Measurements from ENCODE around the gene GSS. TPM values are rescaled to one million over a fixed set of nuclear protein-coding genes. Genes with fewer than 3 reads are reported as not detected.

Gene GSS
- total and polyA plus RNA-seq, 2 donors (not counting 1 experiment from before 2014, with no cell fraction given) = 55.3 to 71.3 TPM

DNA sequence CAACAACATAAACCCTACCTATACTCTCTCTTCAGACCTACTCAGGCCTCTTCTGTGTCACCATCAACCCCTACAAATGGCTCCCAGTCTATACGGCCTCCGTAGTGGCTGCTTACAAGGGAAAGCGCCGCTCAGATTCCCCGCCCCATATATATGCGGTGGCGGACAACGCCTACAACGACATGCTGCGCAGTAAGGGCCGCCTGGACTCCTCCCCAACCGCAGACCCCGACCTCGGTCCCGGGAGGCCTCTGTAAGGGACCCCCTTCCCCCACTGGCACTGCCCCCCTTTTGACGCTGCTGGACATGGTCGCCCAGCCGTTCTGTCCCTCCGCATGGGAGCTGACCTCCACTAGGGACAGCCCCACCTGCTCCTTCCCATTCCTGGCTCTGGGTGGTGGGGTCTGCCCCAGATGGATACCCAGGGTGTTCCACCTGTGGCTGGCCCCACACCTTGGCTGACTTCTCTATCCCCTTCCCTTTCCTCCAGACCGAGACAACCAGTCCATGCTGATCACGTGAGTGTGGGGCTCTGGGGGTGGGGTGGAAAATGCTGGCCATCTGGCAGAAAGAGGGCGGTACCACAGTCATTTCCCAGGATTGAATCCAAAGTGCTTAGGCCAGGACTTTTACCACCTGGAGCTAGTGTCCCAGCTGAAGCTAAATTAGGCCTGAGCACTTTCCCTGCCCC lies 25.1 kb upstream of the GSS start:
- no peaks in the 10 kb centered on the region for H3K36me3 ChIP-seq (ENCODE audit: control insufficient read depth, insufficient read depth, low read length)
- no peaks in the 10 kb centered on the region for H3K79me2 ChIP-seq (ENCODE audit: control insufficient read depth, insufficient read depth, low read length)
- H3K27ac ChIP-seq (ENCODE audit: insufficient read depth, low read length) = no peak overlapping the region
- H2AFZ ChIP-seq (ENCODE audit: low read length) = no peak overlapping the region
- H3K9ac ChIP-seq (ENCODE audit: insufficient read depth, low read length) = no peak overlapping the region
- DNase-seq (ENCODE audit: low read depth in 2 of 2) = peak in 1 of 2 donors; percentile 33
- no peaks in the 10 kb centered on the region for H3K9me3 ChIP-seq (ENCODE audit: control insufficient read depth, insufficient read depth, low read depth, low read length)
- no peak for TF ChIP-seq EZH2 (IDR thresholded peaks at IDR 0.05; ENCODE audit: low read length, missing control alignments)
- TF ChIP-seq, protein P1, sequence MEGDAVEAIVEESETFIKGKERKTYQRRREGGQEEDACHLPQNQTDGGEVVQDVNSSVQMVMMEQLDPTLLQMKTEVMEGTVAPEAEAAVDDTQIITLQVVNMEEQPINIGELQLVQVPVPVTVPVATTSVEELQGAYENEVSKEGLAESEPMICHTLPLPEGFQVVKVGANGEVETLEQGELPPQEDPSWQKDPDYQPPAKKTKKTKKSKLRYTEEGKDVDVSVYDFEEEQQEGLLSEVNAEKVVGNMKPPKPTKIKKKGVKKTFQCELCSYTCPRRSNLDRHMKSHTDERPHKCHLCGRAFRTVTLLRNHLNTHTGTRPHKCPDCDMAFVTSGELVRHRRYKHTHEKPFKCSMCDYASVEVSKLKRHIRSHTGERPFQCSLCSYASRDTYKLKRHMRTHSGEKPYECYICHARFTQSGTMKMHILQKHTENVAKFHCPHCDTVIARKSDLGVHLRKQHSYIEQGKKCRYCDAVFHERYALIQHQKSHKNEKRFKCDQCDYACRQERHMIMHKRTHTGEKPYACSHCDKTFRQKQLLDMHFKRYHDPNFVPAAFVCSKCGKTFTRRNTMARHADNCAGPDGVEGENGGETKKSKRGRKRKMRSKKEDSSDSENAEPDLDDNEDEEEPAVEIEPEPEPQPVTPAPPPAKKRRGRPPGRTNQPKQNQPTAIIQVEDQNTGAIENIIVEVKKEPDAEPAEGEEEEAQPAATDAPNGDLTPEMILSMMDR (conservative IDR thresholded peaks at IDR 0.05 in 1 of 2, IDR thresholded peaks at IDR 0.05 in 1 of 2; ENCODE audit: low read depth in 1 of 2, low read length in 2 of 2) = no peak
- H3K4me3 ChIP-seq (replicated peaks in 1 of 4; ENCODE audit: control extremely low read depth in 1 of 4, insufficient read depth in 1 of 4, low read depth in 3 of 4, low read length in 4 of 4) = no peak overlapping the region
- no peaks in the 10 kb centered on the region for H3K27me3 ChIP-seq (ENCODE audit: control insufficient read depth, insufficient read depth, low read length)
- no peak overlapping the region for H3K4me2 ChIP-seq (ENCODE audit: extremely low read depth, insufficient read depth, low read length)
- no peaks in the 10 kb centered on the region for H3K4me1 ChIP-seq (ENCODE audit: control insufficient read depth, extremely low read depth, insufficient read depth, low read length)
- no peaks in the 10 kb centered on the region for H4K20me1 ChIP-seq (ENCODE audit: control insufficient read depth, extremely low read depth, insufficient read depth, low read length)

DNA sequence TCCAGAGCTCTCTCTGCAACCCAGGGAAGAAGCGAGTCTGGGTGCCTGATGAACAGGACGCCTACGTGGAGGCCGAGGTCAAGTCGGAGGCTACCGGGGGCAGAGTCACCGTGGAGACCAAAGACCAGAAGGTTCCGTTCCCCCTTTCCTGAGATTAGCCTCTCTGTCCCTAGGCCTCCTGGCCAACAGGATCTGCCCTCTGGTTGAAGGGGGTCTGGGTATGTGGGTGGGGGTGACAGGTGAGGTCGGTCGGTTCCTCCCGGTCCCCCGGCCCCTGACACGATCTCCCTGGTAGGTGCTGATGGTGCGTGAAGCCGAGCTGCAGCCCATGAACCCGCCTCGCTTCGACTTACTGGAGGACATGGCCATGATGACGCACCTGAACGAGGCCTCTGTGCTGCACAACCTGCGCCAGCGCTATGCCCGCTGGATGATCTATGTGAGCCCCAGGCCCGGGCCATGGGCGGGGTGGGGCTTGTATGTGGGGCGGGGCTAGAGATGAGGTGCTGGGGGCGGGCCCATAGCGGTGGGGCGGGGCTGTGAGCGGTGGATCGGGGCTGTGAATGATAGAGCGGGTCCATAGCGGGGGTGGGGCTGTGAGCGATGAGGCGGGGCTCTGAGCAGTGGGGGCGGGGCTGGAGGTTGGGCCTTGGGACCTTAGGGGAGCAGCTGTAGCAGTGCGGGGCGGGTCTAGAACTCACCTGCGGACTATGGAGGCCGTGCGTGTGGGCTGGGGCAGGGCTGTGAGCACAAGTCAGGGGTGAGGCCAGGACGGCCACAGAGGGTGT lies 24.0 kb upstream of the GSS start:
- DNase-seq (ENCODE audit: low read depth in 2 of 2) = no peak
- Histone ChIP-seq H3K9ac (ENCODE audit: insufficient read depth, low read length) (no peak overlapping the region), H3K27ac (ENCODE audit: insufficient read depth, low read length) (no peak overlapping the region), H3K79me2 (ENCODE audit: control insufficient read depth, insufficient read depth, low read length) (no peaks in the 10 kb centered on the region), H3K4me3 (replicated peaks in 1 of 4; ENCODE audit: control extremely low read depth in 1 of 4, insufficient read depth in 1 of 4, low read depth in 3 of 4, low read length in 4 of 4) (no peak overlapping the region), H3K27me3 (ENCODE audit: control insufficient read depth, insufficient read depth, low read length) (no peaks in the 10 kb centered on the region), H3K4me2 (ENCODE audit: extremely low read depth, insufficient read depth, low read length) (no peak overlapping the region), H2AFZ (ENCODE audit: low read length) (no peak overlapping the region), H4K20me1 (ENCODE audit: control insufficient read depth, extremely low read depth, insufficient read depth, low read length) (no peaks in the 10 kb centered on the region), H3K4me1 (ENCODE audit: control insufficient read depth, extremely low read depth, insufficient read depth, low read length) (no peaks in the 10 kb centered on the region), H3K9me3 (ENCODE audit: control insufficient read depth, insufficient read depth, low read depth, low read length) (no peaks in the 10 kb centered on the region), H3K36me3 (ENCODE audit: control insufficient read depth, insufficient read depth, low read length) (no peaks in the 10 kb centered on the region)
- no peak for TF ChIP-seq EZH2 (IDR thresholded peaks at IDR 0.05; ENCODE audit: low read length, missing control alignments)
- TF ChIP-seq, protein P1 (conservative IDR thresholded peaks at IDR 0.05 in 1 of 2, IDR thresholded peaks at IDR 0.05 in 1 of 2; ENCODE audit: low read depth in 1 of 2, low read length in 2 of 2) = no peak

DNA sequence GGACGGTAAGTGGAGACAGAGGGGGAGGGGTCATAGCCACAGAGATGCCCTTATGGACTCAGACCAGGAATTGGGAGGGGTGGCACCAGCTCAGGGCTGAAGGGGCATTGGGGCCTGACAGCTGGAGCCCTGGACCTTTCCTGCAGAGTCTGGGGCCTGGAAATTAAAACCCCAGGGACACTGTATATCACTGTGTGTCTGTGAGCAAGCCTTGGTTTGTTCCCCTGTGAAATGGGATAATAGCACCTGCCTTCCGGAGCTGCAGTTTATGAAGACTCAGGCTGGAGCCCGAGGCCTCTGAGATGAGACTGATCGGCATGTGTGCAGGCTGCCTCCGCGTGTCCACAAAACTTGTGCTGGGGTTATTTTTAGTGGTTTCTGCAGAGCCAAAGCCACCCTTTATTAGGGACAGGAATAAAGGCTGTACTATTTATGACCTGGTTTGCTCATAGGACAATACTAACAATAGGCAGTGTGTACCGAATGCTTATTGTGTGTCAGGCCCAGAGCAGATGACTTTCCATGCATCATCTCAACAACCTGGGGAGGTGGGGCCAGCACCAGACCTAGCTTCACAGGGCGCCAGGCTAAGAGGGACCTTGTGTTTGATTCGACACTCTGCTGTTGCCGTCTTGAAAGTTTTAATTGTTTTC lies 22.6 kb upstream of the GSS start:
- H3K4me2 ChIP-seq (ENCODE audit: extremely low read depth, insufficient read depth, low read length) = no peak overlapping the region
- H3K27me3 ChIP-seq (ENCODE audit: control insufficient read depth, insufficient read depth, low read length) = peaks cover 5% of the 10 kb centered on the region
- no peak overlapping the region for H3K27ac ChIP-seq (ENCODE audit: insufficient read depth, low read length)
- no peaks in the 10 kb centered on the region for H4K20me1 ChIP-seq (ENCODE audit: control insufficient read depth, extremely low read depth, insufficient read depth, low read length)
- TF ChIP-seq EZH2 (IDR thresholded peaks at IDR 0.05; ENCODE audit: low read length, missing control alignments) = no peak
- TF ChIP-seq, protein P1 (conservative IDR thresholded peaks at IDR 0.05 in 1 of 2, IDR thresholded peaks at IDR 0.05 in 1 of 2; ENCODE audit: low read depth in 1 of 2, low read length in 2 of 2) = no peak
- no peak for DNase-seq (ENCODE audit: low read depth in 2 of 2)
- H3K4me1 ChIP-seq (ENCODE audit: control insufficient read depth, extremely low read depth, insufficient read depth, low read length) = no peaks in the 10 kb centered on the region
- no peak overlapping the region for H3K4me3 ChIP-seq (replicated peaks in 1 of 4; ENCODE audit: control extremely low read depth in 1 of 4, insufficient read depth in 1 of 4, low read depth in 3 of 4, low read length in 4 of 4)
- H3K36me3 ChIP-seq (ENCODE audit: control insufficient read depth, insufficient read depth, low read length) = no peaks in the 10 kb centered on the region
- no peak overlapping the region for H3K9ac ChIP-seq (ENCODE audit: insufficient read depth, low read length)
- H3K9me3 ChIP-seq (ENCODE audit: control insufficient read depth, insufficient read depth, low read depth, low read length) = no peaks in the 10 kb centered on the region
- H3K79me2 ChIP-seq (ENCODE audit: control insufficient read depth, insufficient read depth, low read length) = no peaks in the 10 kb centered on the region
- H2AFZ ChIP-seq (ENCODE audit: low read length) = no peak overlapping the region
